Upper lobe of left lung (tissue), 4 donors: ENCODE data around the gene XRRA1.

Experiments
- EP300 ChIP-seq, 4 donors: sonication (generic); formaldehyde crosslinking; IDR thresholded peaks; one replicate each; pipeline ENCODE4 v1.5.1; 2017; ENCODE audit warnings: antibody characterized with exemption in 4 of 4, control low read depth in 2 of 4
- POLR2A ChIP-seq, 4 donors: fragments of 450-650 bp; IDR thresholded peaks; one replicate each; pipeline ENCODE4 v1.5.1; 2016 to 2017; ENCODE audit warnings: antibody characterized with exemption in 4 of 4, mild to moderate bottlenecking in 2 of 4
- POLR2AphosphoS5 ChIP-seq, 2 donors: sonication (generic); formaldehyde crosslinking; IDR thresholded peaks; one replicate each; pipeline ENCODE4 v1.5.1; 2017; ENCODE audit warnings: antibody characterized with exemption in 2 of 2
- TF ChIP-seq, protein P1 (sequence below), 6 experiments: fragments of 450-650 bp in 4 of 6; fragments of 200-600 bp in 2 of 6; sonication (generic) in 2 of 6; IDR thresholded peaks; one replicate each; pipeline ENCODE4 v1.5.1; 2016 to 2019; ENCODE audit warnings: antibody characterized with exemption in 6 of 6

DNA sequence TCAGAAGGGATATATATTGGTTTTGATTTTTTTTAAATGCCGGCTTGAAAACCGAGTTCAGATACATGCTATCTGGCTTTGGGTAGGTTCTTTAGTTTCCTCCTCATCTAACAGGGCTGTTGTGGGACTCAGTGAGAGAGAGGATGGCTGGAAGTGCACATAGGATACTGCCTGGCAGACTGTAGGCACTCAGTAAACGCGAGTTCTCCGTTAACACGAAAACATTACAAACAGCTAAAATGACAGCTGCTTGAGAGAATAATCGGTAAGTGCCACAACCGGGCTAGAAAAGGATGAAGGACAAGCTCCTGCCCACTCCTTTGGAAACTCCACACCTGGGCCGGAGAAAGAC lies 369 bp downstream of the XRRA1 start:
- TF ChIP-seq, protein P1, sequence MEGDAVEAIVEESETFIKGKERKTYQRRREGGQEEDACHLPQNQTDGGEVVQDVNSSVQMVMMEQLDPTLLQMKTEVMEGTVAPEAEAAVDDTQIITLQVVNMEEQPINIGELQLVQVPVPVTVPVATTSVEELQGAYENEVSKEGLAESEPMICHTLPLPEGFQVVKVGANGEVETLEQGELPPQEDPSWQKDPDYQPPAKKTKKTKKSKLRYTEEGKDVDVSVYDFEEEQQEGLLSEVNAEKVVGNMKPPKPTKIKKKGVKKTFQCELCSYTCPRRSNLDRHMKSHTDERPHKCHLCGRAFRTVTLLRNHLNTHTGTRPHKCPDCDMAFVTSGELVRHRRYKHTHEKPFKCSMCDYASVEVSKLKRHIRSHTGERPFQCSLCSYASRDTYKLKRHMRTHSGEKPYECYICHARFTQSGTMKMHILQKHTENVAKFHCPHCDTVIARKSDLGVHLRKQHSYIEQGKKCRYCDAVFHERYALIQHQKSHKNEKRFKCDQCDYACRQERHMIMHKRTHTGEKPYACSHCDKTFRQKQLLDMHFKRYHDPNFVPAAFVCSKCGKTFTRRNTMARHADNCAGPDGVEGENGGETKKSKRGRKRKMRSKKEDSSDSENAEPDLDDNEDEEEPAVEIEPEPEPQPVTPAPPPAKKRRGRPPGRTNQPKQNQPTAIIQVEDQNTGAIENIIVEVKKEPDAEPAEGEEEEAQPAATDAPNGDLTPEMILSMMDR (IDR thresholded peaks at IDR 0.05): no peak
- TF ChIP-seq POLR2A (IDR thresholded peaks at IDR 0.05): no peak
- TF ChIP-seq POLR2AphosphoS5 (IDR thresholded peaks at IDR 0.05): no peak
- TF ChIP-seq EP300 (IDR thresholded peaks at IDR 0.05): no peak
